ENCODE results near the gene C5. TPM values are rescaled to one million over a fixed set of nuclear protein-coding genes. Genes with fewer than 3 reads are reported as not detected.

The C5 gene
- total RNA-seq, 2 donors from 2014 or later: 59.5 to 96.6 TPM

- no peaks in the 10 kb centered on the region for H3K27me3 Mint-ChIP-seq (ENCODE audit: insufficient read depth)
- H3K4me1 Mint-ChIP-seq: peaks cover 22% of the 10 kb centered on the region
Measured at GRCh38 chr9:120916588-120916987, 133.5 kb downstream of the C5 start.

GRCh38 chr9:120915854-120916470, 134.1 kb downstream of the C5 start:
- Histone ChIP-seq H3K36me3 (ENCODE audit: control insufficient read depth, insufficient read depth, low read length) (no peaks in the 10 kb centered on the region), H3K4me1 (ENCODE audit: control insufficient read depth, insufficient read depth, low read length) (peaks cover 14% of the 10 kb centered on the region), H3K27ac (ENCODE audit: low read depth, low read length) (no peak overlapping the region), H3K27me3 (ENCODE audit: control insufficient read depth, insufficient read depth, low read length, poor library complexity, severe bottlenecking) (no peaks in the 10 kb centered on the region), H3K9me3 (ENCODE audit: control insufficient read depth, low read length) (no peaks in the 10 kb centered on the region), H3K4me3 (ENCODE audit: low read length) (no peak overlapping the region), H3K9ac (ENCODE audit: extremely low read depth, low read length, poor library complexity, severe bottlenecking) (no peak overlapping the region)
- WGBS, 2 experiments (ENCODE audit: insufficient coverage in 1 of 2, insufficient read length in 1 of 2): 87% methylated on average over 4 of the region's 5 CpGs; no CpG with 5 or more reads in 1 of the 2 experiments
- H3K9me3 Mint-ChIP-seq: peaks cover 2% of the 10 kb centered on the region
- peaks cover 18% of the 10 kb centered on the region for H3K4me1 Mint-ChIP-seq
- no peak overlapping the region for H3K4me3 Mint-ChIP-seq
- no peaks in the 10 kb centered on the region for H3K27me3 Mint-ChIP-seq (ENCODE audit: insufficient read depth)
- no peaks in the 10 kb centered on the region for H3K36me3 Mint-ChIP-seq (ENCODE audit: low read depth)
- H3K27ac Mint-ChIP-seq: no peak overlapping the region
- TF ChIP-seq CTCF (conservative IDR thresholded peaks at IDR 0.05): no peak
- no peak for DNase-seq

More at GRCh38 chr9:120916588-120916987, 133.5 kb downstream of the C5 start:
- DNase-seq: no peak
- peaks cover 16% of the 10 kb centered on the region for H3K4me1 ChIP-seq (ENCODE audit: control insufficient read depth, insufficient read depth, low read length)
- H3K4me3 Mint-ChIP-seq: no peak overlapping the region
- H3K9me3 Mint-ChIP-seq: peaks cover 2% of the 10 kb centered on the region
- H3K27me3 ChIP-seq (ENCODE audit: control insufficient read depth, insufficient read depth, low read length, poor library complexity, severe bottlenecking): no peaks in the 10 kb centered on the region
- H3K27ac ChIP-seq (ENCODE audit: low read depth, low read length): no peak overlapping the region
- no peak overlapping the region for H3K4me3 ChIP-seq (ENCODE audit: low read length)
- 85% methylated on average over 3 of the region's 3 CpGs; no CpG with 5 or more reads in 1 of the 2 experiments for WGBS, 2 experiments (ENCODE audit: insufficient coverage in 1 of 2, insufficient read length in 1 of 2)
- TF ChIP-seq CTCF (conservative IDR thresholded peaks at IDR 0.05): peak; percentile 43
- no peak overlapping the region for H3K9ac ChIP-seq (ENCODE audit: extremely low read depth, low read length, poor library complexity, severe bottlenecking)
- no peaks in the 10 kb centered on the region for H3K9me3 ChIP-seq (ENCODE audit: control insufficient read depth, low read length)
- H3K36me3 ChIP-seq (ENCODE audit: control insufficient read depth, insufficient read depth, low read length): no peaks in the 10 kb centered on the region
- H3K36me3 Mint-ChIP-seq (ENCODE audit: low read depth): no peaks in the 10 kb centered on the region
- H3K27ac Mint-ChIP-seq: no peak overlapping the region

- Mint-ChIP-seq H3K27ac (no peak overlapping the region), H3K27me3 (ENCODE audit: insufficient read depth) (no peaks in the 10 kb centered on the region), H3K9me3 (peaks cover 2% of the 10 kb centered on the region), H3K4me3 (no peak overlapping the region), H3K4me1 (peaks cover 9% of the 10 kb centered on the region), H3K36me3 (ENCODE audit: low read depth) (no peaks in the 10 kb centered on the region)
- DNase-seq: no peak
- H3K4me3 ChIP-seq (ENCODE audit: low read length): no peak overlapping the region
- H3K9ac ChIP-seq (ENCODE audit: extremely low read depth, low read length, poor library complexity, severe bottlenecking): no peak overlapping the region
- no peak overlapping the region for H3K27ac ChIP-seq (ENCODE audit: low read depth, low read length)
- H3K9me3 ChIP-seq (ENCODE audit: control insufficient read depth, low read length): no peaks in the 10 kb centered on the region
- no peak for TF ChIP-seq CTCF (conservative IDR thresholded peaks at IDR 0.05)
- H3K36me3 ChIP-seq (ENCODE audit: control insufficient read depth, insufficient read depth, low read length): no peaks in the 10 kb centered on the region
- H3K27me3 ChIP-seq (ENCODE audit: control insufficient read depth, insufficient read depth, low read length, poor library complexity, severe bottlenecking): no peaks in the 10 kb centered on the region
- peaks cover 5% of the 10 kb centered on the region for H3K4me1 ChIP-seq (ENCODE audit: control insufficient read depth, insufficient read depth, low read length)
- WGBS, 2 experiments (ENCODE audit: insufficient coverage in 1 of 2, insufficient read length in 1 of 2): 90 to 93% methylated on average over 2 to 5 of the region's 6 CpGs
Measured at GRCh38 chr9:120914953-120915352, 135.1 kb downstream of the C5 start.

Data from endodermal cell (in vitro differentiated cells).